KMS-11 (cell line): ENCODE data around the gene NDST1.

Experiments
- H2AFZ ChIP-seq: fragments of 200-600 bp; sonication (generic); 2 replicates; pipeline ENCODE4 v1.6.1; 2016; ENCODE audit warnings: antibody characterized with exemption, mixed run types, low read depth
- H3K27ac ChIP-seq: fragments of 200-600 bp; sonication (generic); 2 replicates; pipeline ENCODE4 v1.6.1; 2016; ENCODE audit warnings: mild to moderate bottlenecking, mixed run types
- H3K27me3 ChIP-seq: fragments of 200-600 bp; sonication (generic); 2 replicates; pipeline ENCODE4 v1.6.1; 2017; ENCODE audit warnings: mild to moderate bottlenecking, low read depth, mixed run types, moderate library complexity; ENCODE audit not compliant: insufficient read depth
- H3K36me3 ChIP-seq: fragments of 200-600 bp; sonication (generic); 2 replicates; pipeline ENCODE4 v1.6.1; 2017; ENCODE audit warnings: mild to moderate bottlenecking, mixed run types; ENCODE audit not compliant: insufficient read depth
- H3K4me1 ChIP-seq: fragments of 200-600 bp; sonication (generic); 2 replicates; pipeline ENCODE4 v1.6.1; 2016; ENCODE audit warnings: mild to moderate bottlenecking, low read depth, mixed run types; ENCODE audit not compliant: poor library complexity, severe bottlenecking
- H3K4me2 ChIP-seq: fragments of 200-600 bp; sonication (generic); 2 replicates; pipeline ENCODE4 v1.7.0; 2016; ENCODE audit warnings: mild to moderate bottlenecking, mixed run types
- H3K4me3 ChIP-seq: fragments of 200-600 bp; sonication (generic); IDR thresholded peaks from 2 replicates; pipeline ENCODE4 v1.6.1; 2017; ENCODE audit warnings: low read depth, low read length, mixed read lengths; ENCODE audit not compliant: insufficient read depth
- H3K79me2 ChIP-seq: fragments of 200-600 bp; sonication (generic); 2 replicates; pipeline ENCODE4 v1.6.1; 2016; ENCODE audit warnings: low read depth, mixed run types; ENCODE audit not compliant: insufficient read depth
- H3K9ac ChIP-seq: fragments of 200-600 bp; sonication (generic); 2 replicates; pipeline ENCODE4 v1.6.1; 2016; ENCODE audit warnings: mild to moderate bottlenecking, mixed run types
- H4K20me1 ChIP-seq: fragments of 200-600 bp; sonication (generic); 2 replicates; pipeline ENCODE4 v1.6.1; 2016; ENCODE audit warnings: mild to moderate bottlenecking, mixed run types; ENCODE audit not compliant: insufficient read depth
- CTCF ChIP-seq: fragments of 200-600 bp; sonication (generic); conservative IDR thresholded peaks from 2 replicates; pipeline ENCODE4 v1.6.1; 2017; ENCODE audit warnings: low read depth, mild to moderate bottlenecking, antibody characterized with exemption, low read length, moderate library complexity, mixed read lengths

Gene NDST1

GRCh38 chr5:150539206-150539605 lies 31.3 kb downstream of the NDST1 start:
- Histone ChIP-seq H2AFZ (no peak overlapping the region), H3K27ac (no peak overlapping the region), H4K20me1 (no peaks in the 10 kb centered on the region), H3K4me1 (no peaks in the 10 kb centered on the region), H3K79me2 (no peaks in the 10 kb centered on the region), H3K36me3 (no peaks in the 10 kb centered on the region), H3K4me2 (no peak overlapping the region), H3K9ac (no peak overlapping the region), H3K27me3 (no peaks in the 10 kb centered on the region), H3K4me3 (no peak overlapping the region)
- no peak for TF ChIP-seq CTCF

- Histone ChIP-seq H3K27ac (no peak overlapping the region), H3K79me2 (no peaks in the 10 kb centered on the region), H2AFZ (no peak overlapping the region), H3K36me3 (no peaks in the 10 kb centered on the region), H3K4me3 (no peak overlapping the region), H3K4me2 (no peak overlapping the region), H3K9ac (no peak overlapping the region), H3K27me3 (no peaks in the 10 kb centered on the region), H4K20me1 (no peaks in the 10 kb centered on the region), H3K4me1 (no peaks in the 10 kb centered on the region)
- no peak for TF ChIP-seq CTCF
These were observed 32.1 kb downstream of the NDST1 start for GRCh38 chr5:150540042-150540441.

- Histone ChIP-seq H3K4me3 (no peak overlapping the region), H2AFZ (no peak overlapping the region), H3K27me3 (no peaks in the 10 kb centered on the region), H3K4me1 (no peaks in the 10 kb centered on the region), H3K4me2 (no peak overlapping the region), H3K9ac (no peak overlapping the region), H3K27ac (no peak overlapping the region), H3K79me2 (no peaks in the 10 kb centered on the region), H3K36me3 (no peaks in the 10 kb centered on the region), H4K20me1 (no peaks in the 10 kb centered on the region)
- no peak for TF ChIP-seq CTCF
These were observed 32.9 kb downstream of the NDST1 start for GRCh38 chr5:150540615-150541396.

GRCh38 chr5:150541397-150541675 lies 33.4 kb downstream of the NDST1 start:
- Histone ChIP-seq H2AFZ (no peak overlapping the region), H3K4me2 (no peak overlapping the region), H3K79me2 (no peaks in the 10 kb centered on the region), H3K36me3 (no peaks in the 10 kb centered on the region), H4K20me1 (no peaks in the 10 kb centered on the region), H3K4me1 (no peaks in the 10 kb centered on the region), H3K27ac (no peak overlapping the region), H3K4me3 (no peak overlapping the region), H3K9ac (no peak overlapping the region), H3K27me3 (no peaks in the 10 kb centered on the region)
- no peak for TF ChIP-seq CTCF
